Measurements from ENCODE around the gene SAMD14.

Gene SAMD14

GRCh38 chr17:50147841-50148225, 17.9 kb upstream of the SAMD14 start:
- no peak for DNase-seq (ENCODE audit: low read depth)

GRCh38 chr17:50146927-50147665, 17.1 kb upstream of the SAMD14 start:
- DNase-seq (ENCODE audit: low read depth), result no peak

- no peak for DNase-seq (ENCODE audit: low read depth)
Observed at GRCh38 chr17:50146230-50146926, 16.4 kb upstream of the SAMD14 start.

- DNase-seq (ENCODE audit: low read depth), result no peak
Observed at GRCh38 chr17:50145532-50146229, 15.7 kb upstream of the SAMD14 start.

GRCh38 chr17:50144845-50145531, 15.0 kb upstream of the SAMD14 start:
- DNase-seq (ENCODE audit: low read depth), result no peak

GRCh38 chr17:50144355-50144754, 14.4 kb upstream of the SAMD14 start:
- no peak for DNase-seq (ENCODE audit: low read depth)

- DNase-seq (ENCODE audit: low read depth), result no peak
Observed at GRCh38 chr17:50143461-50144176, 13.7 kb upstream of the SAMD14 start.

- no peak for DNase-seq (ENCODE audit: low read depth)
Observed at GRCh38 chr17:50141745-50142110, 11.8 kb upstream of the SAMD14 start.

DNA sequence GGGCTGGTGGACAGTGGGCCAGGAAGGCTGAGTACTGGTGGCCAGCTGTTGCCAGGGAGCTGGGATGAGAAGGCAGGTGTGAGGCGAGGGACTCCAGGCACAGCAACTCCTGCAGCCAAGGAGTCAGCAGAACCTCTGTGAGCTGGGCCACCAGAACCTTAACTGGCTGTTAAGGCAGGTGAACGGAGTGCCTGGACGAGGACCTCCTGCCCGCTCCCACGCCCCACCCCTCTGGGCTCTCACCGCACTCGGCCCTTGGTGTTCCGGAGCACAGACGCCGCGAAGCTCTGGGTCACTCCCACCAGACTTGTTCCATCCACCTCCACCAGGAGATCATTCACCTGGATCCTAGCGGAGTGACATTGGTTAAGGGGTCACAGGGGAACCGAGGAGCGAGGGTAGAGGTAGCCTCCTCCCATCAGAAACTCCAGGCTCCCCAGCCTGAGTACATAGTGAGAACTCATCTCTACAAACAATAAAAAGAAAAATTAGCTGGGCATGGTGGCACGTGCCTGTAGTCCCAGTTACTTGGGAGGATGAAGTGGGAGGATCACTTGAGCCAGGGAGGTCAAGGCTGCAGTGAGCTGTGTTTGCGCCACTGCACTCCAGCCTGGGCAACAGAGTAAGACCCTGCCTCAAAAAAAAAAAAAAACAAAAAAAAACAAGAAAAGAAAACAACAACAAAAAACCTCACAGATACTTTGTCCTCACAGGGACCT, 11.2 kb upstream of the SAMD14 start:
- DNase-seq (ENCODE audit: low read depth), result no peak

DNA sequence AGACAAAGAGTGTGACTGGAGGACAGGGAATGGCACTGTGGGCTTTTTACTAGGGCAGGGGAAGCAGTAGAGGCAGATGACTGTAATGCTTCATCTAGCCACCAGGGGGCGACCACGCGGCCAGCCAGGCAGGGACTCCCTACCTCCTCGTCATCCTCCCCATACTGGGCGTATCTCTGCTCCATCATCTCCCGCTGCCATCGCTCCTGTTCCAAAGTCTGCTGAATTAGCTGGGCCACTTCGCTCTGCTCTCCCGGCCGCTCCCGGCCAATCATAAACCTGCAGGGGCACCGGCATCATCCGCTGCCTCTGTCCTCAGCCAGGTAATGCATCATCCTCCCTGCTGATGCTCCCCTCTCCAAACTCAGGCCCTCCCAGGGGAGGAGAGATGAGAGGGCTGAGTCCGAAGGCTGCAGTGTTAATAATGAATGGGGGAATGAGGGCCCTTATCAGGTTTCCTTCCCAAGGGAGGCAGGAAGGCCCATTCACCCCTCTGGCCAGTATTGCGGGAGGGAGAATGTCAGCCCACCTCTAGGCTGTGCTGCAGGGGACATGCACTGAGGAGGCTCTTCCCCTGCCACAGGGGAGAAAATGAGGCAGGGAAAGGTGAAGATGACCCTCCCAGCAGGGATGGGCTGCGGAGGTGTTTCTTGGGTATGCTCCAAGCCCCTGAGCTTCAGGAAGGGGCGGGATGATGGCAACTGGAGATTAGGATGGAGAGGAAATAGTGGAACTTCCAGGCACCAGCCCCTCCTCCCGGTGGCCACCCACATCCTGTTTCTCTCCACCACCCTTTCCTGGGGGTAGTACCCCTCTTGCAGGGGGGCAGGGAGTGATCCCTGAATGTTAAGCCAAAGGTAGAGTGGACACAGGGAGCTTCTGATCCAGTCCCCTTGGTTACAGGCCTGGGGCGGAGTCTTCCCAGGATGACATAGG, 10.3 kb upstream of the SAMD14 start:
- DNase-seq (ENCODE audit: low read depth), result peak; percentile 37

- DNase-seq (ENCODE audit: low read depth), result no peak
Observed at GRCh38 chr17:50139185-50139783, 9.3 kb upstream of the SAMD14 start.

GRCh38 chr17:50137042-50137441, 7.1 kb upstream of the SAMD14 start:
- no peak for DNase-seq (ENCODE audit: low read depth)

DNA sequence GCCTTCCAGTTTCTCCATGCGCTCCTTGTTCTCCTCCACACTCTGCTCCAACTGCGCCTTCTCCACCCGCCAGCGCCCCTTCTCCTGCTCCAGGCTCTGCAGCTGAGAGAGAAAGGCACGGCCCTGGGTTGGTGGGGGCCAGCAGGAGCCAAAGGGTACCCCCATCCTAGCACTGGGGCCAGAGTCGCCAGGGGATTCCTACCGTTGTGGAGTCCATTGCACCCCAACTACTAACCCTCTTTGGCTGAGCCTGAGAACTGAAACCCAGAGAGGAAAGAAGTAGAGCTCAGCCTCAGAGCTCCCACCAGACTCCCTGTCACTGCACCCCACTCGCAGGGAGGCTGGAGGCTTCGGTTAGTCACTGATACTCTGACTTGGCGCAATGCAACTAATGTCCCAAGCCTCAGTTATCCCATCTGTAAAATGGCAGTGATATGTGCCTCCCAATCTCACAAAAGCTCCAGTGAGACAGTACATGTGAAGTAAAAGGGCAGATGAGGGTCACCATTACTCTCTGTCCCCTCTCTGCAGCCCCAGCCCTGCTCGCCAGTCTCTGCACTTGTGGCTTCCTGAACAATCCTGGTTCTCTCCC, 6.2 kb upstream of the SAMD14 start:
- no peak for DNase-seq (ENCODE audit: low read depth)

DNA sequence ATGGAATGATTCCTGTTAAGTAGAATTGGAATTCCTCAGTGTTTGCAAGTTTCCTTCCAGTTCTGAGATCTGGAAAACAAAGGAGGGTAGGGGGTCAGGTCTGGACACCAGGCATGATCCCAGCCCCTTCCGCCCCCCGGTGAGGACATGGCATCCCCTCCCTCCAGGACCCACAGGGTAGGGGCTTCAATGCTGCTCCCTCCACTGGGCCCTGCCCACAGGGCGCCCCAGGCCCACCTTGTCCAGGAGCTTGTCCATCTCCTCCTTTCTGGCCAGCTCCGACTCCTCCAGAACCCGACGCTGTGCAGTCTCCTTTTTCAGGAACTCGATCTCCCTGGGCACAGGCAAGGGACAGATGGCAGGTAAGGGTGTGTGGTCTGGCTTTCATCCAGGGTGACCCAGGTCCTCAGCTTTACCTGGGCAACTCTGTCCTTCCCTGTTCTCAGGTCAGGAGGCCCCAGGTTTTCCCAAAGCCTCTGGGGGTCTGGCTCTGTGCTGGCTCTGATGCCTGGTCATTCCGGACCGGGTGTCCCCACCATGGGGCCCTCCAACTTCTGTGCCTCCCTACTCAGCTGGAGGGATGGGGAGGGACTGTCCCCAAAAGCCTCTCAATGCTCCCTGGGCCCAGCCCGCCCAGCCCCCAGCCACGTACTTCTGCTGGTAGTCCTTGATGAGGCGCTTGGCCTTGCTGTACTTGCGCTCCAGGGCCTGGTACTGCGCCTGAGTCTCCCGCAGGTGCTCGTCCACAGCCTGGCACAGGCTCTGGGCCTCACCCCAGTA, 5.5 kb upstream of the SAMD14 start:
- no peak for DNase-seq (ENCODE audit: low read depth)

DNA sequence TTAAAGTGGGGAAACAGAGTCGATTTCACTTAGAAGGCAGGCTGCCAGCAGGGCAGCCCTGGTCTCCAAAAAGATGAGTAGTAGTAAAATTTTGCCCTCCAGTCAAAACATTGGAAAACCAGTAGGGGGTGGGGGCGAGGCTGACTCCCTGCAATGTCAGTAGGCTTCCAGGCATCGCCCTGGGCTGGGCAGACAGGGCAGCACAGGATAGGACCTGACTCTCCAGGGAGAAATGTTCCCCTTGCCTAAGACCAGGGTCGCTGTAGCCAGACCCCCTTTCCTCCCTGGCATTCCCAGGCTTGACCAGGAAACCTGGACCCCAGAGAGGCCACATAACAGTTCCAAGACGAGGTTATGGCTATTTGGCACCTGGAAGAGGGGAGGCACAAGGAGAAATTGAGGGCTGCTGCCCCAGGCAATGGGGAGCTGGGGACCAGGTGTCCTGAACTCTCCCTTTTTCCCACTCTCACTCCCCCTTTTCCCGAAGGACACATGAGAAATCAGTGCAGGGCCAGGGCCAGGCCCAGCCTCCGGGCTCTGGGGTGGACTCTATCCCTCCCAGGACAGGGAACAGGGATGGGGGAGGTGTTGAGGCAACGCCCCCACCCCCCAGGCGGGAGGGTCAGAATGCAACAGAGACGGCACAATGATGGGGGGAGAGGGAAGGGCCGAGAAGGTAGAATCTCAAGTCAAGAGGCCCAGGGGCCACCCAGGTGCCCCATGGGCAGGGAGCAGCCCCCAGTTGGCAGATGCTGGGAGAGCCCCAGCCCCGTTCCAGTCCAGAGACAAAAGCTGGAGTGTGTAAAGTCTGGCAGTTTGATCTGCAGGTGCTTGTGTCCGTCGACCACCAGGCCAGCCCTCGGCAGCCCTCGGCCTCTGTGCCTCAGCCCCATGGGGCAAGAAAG, 4.5 kb upstream of the SAMD14 start:
- DNase-seq (ENCODE audit: low read depth), result no peak

- DNase-seq (ENCODE audit: low read depth), result no peak
Observed at GRCh38 chr17:50133769-50134099, 3.8 kb upstream of the SAMD14 start.

DNA sequence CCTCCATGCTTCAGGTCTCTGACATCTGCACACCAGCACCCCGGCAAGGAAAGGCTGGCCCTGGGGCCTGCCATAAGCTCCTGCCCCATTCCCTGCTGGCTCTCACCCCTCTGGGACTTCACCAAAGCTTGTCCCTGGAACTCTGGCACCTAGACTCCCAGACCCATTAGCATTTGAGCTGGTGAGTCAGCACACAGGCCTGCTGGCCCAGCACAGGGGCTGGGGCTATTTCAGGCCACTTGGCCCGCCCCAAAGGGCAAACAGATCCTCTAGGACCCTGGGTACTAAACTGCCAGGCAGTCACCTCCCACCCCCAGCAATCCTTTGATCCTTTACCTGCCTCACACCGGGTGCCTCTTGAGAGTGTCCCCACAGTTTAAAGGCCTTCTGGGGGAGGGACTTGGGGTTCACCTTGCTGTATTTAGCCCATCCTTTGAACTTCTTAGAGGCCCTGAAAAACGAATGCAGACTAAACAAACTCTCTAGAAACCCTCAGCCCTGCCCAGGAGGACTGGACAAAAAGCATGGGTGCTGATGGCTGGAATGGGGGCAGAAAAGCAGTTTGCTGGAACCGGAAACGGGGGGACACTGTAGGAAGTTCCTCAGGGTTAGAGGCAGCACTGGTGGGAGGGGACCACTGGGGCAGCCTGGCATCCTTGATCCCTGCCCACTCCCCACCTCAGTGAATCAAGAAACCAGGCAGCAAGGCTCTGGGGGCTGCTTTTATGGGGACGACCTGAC, 3.2 kb upstream of the SAMD14 start:
- no peak for DNase-seq (ENCODE audit: low read depth)

All from non-pigmented ciliary epithelial cell (primary cell).